K562 (cell line): ENCODE measurements around the gene SCNN1B. TPM values are rescaled to one million over a fixed set of nuclear protein-coding genes. Genes with fewer than 3 reads are reported as not detected.

Experiments used
- ATAC-seq: fragments of 200-7000 bp; cut with Tn5 transposase; 3 replicates; pipeline ENCODE4 v1.9.1; 2020; ENCODE audit warnings: moderate library complexity
- BruUV-seq: library from RNA; stranded (reverse); fragments of 400-500 nt; replicated peaks from 2 replicates; lab custom pipeline; 2021; lab: Mats Ljungman, UMichigan
- CTCF ChIA-PET: fragments of 300-600 bp; formaldehyde crosslinking; extraction: SDS; loops from one replicate; lab custom pipeline; 2021; ENCODE audit warnings: low intra/inter-chr PET ratio; lab: Yijun Ruan, JAX
- POLR2A ChIA-PET: fragments of 300-600, 350-650 bp; sonication (Branson Sonifier 250); formaldehyde crosslinking; extraction: SDS; loops from one replicate; lab custom pipeline; 2021; ENCODE audit warnings: antibody characterized with exemption, inconsistent platforms; lab: Yijun Ruan, JAX
- DNase-seq, 4 experiments: peaks; one replicate each; pipeline versions ENCODE4 v3.0.0 to v3.0.0-alpha.2; 2011 to 2018; ENCODE audit warnings: low spot score in 3 of 4, mixed read lengths in 3 of 4; ENCODE audit errors: extremely low read depth in 1 of 4
- FAIRE-seq: peaks from 2 replicates; lab custom pipeline; 2011; peaks lifted over from hg19 to GRCh38; lab: Jason Lieb, UNC
- H2AFZ ChIP-seq: 2 replicates; pipeline ENCODE4 v1.6.0; 2011; ENCODE audit warnings: low read depth, low read length, control low read depth, inconsistent platforms
- H3K27ac ChIP-seq: fragments of 200-600 bp; 3 replicates; pipeline ENCODE4 v1.8.0; 2011; ENCODE audit warnings: low read depth, mild to moderate bottlenecking, control low read depth, inconsistent platforms, low read length, moderate library complexity, mixed read lengths; ENCODE audit errors: extremely low read depth
- H3K27me3 ChIP-seq, 2 experiments: fragments of 300-600 bp in 1 of 2; 2 replicates in 1 of 2; 3 replicates in 1 of 2; pipeline versions ENCODE4 v1.6.0 to v1.8.0; 2011; ENCODE audit warnings: inconsistent platforms in 2 of 2, low read length in 2 of 2, mild to moderate bottlenecking in 1 of 2, mixed read lengths in 1 of 2, moderate library complexity in 1 of 2; ENCODE audit not compliant: control insufficient read depth in 2 of 2, insufficient read depth in 2 of 2
- H3K36me3 ChIP-seq: fragments of 300-600 bp; 3 replicates; pipeline ENCODE4 v1.8.0; 2011; ENCODE audit warnings: mild to moderate bottlenecking, low read length, inconsistent platforms; ENCODE audit not compliant: control insufficient read depth, insufficient read depth
- H3K4me1 ChIP-seq, 2 experiments: fragments of 200-600 bp in 1 of 2; replicated peaks in 1 of 2; 2 replicates in 1 of 2; 3 replicates in 1 of 2; pipeline versions ENCODE4 v1.5.1 to v1.8.0; 2011; ENCODE audit warnings: inconsistent platforms in 2 of 2, low read length in 2 of 2, mild to moderate bottlenecking in 1 of 2, mixed read lengths in 1 of 2, moderate library complexity in 1 of 2; ENCODE audit not compliant: control insufficient read depth in 2 of 2, insufficient read depth in 2 of 2
- H3K4me2 ChIP-seq: 2 replicates; pipeline ENCODE4 v1.6.1; 2011; ENCODE audit warnings: low read length, control low read depth, inconsistent platforms, mixed read lengths; ENCODE audit not compliant: insufficient read depth
- H3K4me3 ChIP-seq: fragments of 200-600 bp; sonication (generic), shearing (Covaris generic); 2 replicates; pipeline ENCODE4 v1.5.1; 2016; ENCODE audit warnings: control low read depth, inconsistent platforms
- H3K79me2 ChIP-seq: fragments of 200-600 bp; 3 replicates; pipeline ENCODE4 v1.8.0; 2011; ENCODE audit warnings: low read length, inconsistent platforms; ENCODE audit not compliant: control insufficient read depth, insufficient read depth
- H3K9ac ChIP-seq, 2 experiments: 2 replicates each; pipeline versions ENCODE4 v1.6.0 to v1.6.1; 2011; ENCODE audit warnings: low read depth in 2 of 2, low read length in 2 of 2, control low read depth in 1 of 2, inconsistent platforms in 1 of 2, mild to moderate bottlenecking in 1 of 2, mixed read lengths in 1 of 2; ENCODE audit not compliant: insufficient read depth in 1 of 2
- H3K9me1 ChIP-seq: one replicate; pipeline ENCODE4 v1.6.0; 2011; ENCODE audit warnings: inconsistent platforms, mild to moderate bottlenecking, low read length, moderate library complexity; ENCODE audit not compliant: control insufficient read depth, insufficient read depth
- H3K9me3 ChIP-seq: replicated peaks from 2 replicates; pipeline ENCODE4 v1.5.1; 2011; ENCODE audit warnings: low read depth, low read length, inconsistent platforms; ENCODE audit not compliant: control insufficient read depth, insufficient read depth
- H4K20me1 ChIP-seq: replicated peaks from 2 replicates; pipeline ENCODE4 v1.6.1; 2011; ENCODE audit warnings: low read length, inconsistent platforms, mixed read lengths; ENCODE audit not compliant: control insufficient read depth, insufficient read depth
- HOXB6 ChIP-seq: fragments of 250-450 bp; sonication (Bioruptor Pico); IDR thresholded peaks from 2 replicates; pipeline ENCODE4 v1.5.1; 2022; ENCODE audit warnings: mild to moderate bottlenecking, borderline replicate concordance
- HSF4 ChIP-seq: fragments of 250-450 bp; sonication (Bioruptor Pico); IDR thresholded peaks from 2 replicates; pipeline ENCODE4 v2.1.2; 2022; ENCODE audit warnings: mild to moderate bottlenecking, moderate library complexity, borderline replicate concordance
- PHF21A ChIP-seq: fragments of 450-650 bp; IDR thresholded peaks from 2 replicates; pipeline ENCODE4 v1.6.1; 2017; ENCODE audit warnings: low read depth, borderline replicate concordance
- SIX5 ChIP-seq, 2 experiments: IDR thresholded peaks; 2 replicates each; pipeline ENCODE4 v1.6.1; 2011; ENCODE audit warnings: low read length in 2 of 2, borderline replicate concordance in 1 of 2, low read depth in 1 of 2, mild to moderate bottlenecking in 1 of 2, moderate library complexity in 1 of 2; ENCODE audit not compliant: insufficient read depth in 1 of 2
- SMARCA5 ChIP-seq: fragments of 450-650 bp; IDR thresholded peaks from 2 replicates; pipeline ENCODE4 v1.6.1; 2016
- SOX6 ChIP-seq: fragments of 450-650 bp; IDR thresholded peaks from 2 replicates; pipeline ENCODE4 v1.6.1; 2014; ENCODE audit warnings: mild to moderate bottlenecking
- SRSF9 ChIP-seq: fragments of 200-400 bp; formaldehyde crosslinking; IDR thresholded peaks from 2 replicates; pipeline ENCODE4 v1.6.1; 2017; ENCODE audit warnings: low read depth, low read length, borderline replicate concordance
- ZBED1 ChIP-seq: IDR thresholded peaks from 2 replicates; pipeline ENCODE4 v1.6.1; 2014
- ZNF77 ChIP-seq: fragments of 250-450 bp; sonication (Bioruptor Pico); IDR thresholded peaks from 2 replicates; pipeline ENCODE4 v1.5.0; 2020
- WGBS: fragments of 100-300 bp; shearing (Covaris generic); methylation state at CpG from one replicate; pipeline ENCODE4 v1.1.6; 2016; ENCODE audit warnings: low coverage, mixed read lengths; ENCODE audit not compliant: insufficient coverage; ENCODE audit errors: missing lambda C conversion rate; 5-methylcytosine and 5-hydroxymethylcytosine counted together
- in situ Hi-C: fragments of 300-500 bp; cut with MboI; formaldehyde crosslinking; loops from 4 replicates; pipeline ENCODE4 v1.15.0; 2018; ENCODE audit warnings: inconsistent platforms, mixed read lengths
- intact Hi-C: fragments of 100-400 bp; cut with micrococcal nuclease; formaldehyde crosslinking; loops from 2 replicates; pipeline ENCODE4 v1.14.2; 2022
- polyA plus RNA-seq, 8 experiments: library from polyadenylated mRNA; depleted of rRNA in 4 of 8; stranded (reverse) in 5 of 8; unstranded in 3 of 8; fragments of >200 nt; fragmentation: Nextera tagmentation in 2 of 8; fragmentation: Illumina TruSeq in 1 of 8; extraction: Ambion mirVana in 2 of 8; extraction: Trizol in 1 of 8; gene quantifications; 2 replicates each; pipeline versions ENCODE4 v1.2.1 to v1.2.3, GENCODE V29; 2011 to 2014; ENCODE audit warnings: inconsistent platforms in 1 of 8, missing spikeins in 1 of 8
- total RNA-seq, 7 experiments: library from RNA; depleted of rRNA in 6 of 7; stranded (reverse); fragments of >200 nt in 6 of 7; fragmentation: Illumina TruSeq in 2 of 7; extraction: Trizol in 2 of 7; gene quantifications; 2 replicates each; pipeline versions ENCODE4 v1.2.1 to v1.2.3, GENCODE V29; 2011 to 2021; ENCODE audit warnings: low replicate concordance in 1 of 7
- TF ChIP-seq, protein P1 (sequence below), 2 experiments: fragments of 450-650 bp in 1 of 2; IDR thresholded peaks; 2 replicates each; pipeline ENCODE4 v1.6.1; 2011 to 2017; ENCODE audit warnings: low read depth in 2 of 2, antibody characterized with exemption in 1 of 2, borderline replicate concordance in 1 of 2, low read length in 1 of 2, mild to moderate bottlenecking in 1 of 2, mixed read lengths in 1 of 2; ENCODE audit not compliant: control insufficient read depth in 1 of 2
- TF ChIP-seq, protein P2 (sequence below): IDR thresholded peaks from 2 replicates; pipeline ENCODE4 v1.6.1; 2012; ENCODE audit warnings: low read depth, low read length, improper control_type of control experiment, borderline replicate concordance

SCNN1B gene
- total and polyA plus RNA-seq, 9 of the 15 experiments (the other 6 are each of a cell fraction or from before 2014, with no cell fraction given) = not detected

DNA sequence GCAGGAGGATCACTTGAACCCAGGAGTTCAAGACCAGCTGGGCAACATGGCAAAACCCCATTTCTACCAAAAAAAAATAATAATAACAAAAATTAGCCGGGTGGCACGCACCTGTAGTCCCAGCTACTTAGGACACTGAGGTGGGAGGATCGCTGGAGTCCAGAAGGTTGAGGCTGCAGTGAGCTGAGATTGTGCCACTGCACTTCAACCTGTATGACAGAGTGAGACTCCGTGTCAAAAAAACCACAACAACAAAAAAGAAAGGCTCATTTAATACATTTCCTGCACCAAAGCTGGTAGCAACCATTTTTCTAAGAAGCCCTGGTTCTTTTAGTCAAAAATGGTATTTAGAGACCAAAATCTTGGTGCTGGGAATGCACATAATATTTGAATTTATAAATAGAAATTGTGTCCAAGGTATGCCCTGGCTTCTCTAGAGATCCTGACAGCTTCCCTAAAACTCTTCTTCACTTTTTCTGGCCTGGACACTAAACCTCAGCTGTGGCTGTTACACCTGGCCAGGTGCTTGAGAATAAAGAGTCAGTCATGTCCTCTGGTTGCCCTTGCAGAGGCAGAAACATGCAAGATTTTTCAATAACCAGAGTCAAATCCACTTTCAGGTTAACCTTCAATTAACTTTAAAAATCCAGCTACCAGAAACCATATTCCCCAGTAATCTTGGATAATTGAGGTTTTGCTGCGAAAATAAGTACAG is 35.9 kb downstream of the SCNN1B start:
- Histone ChIP-seq H3K36me3 (no peaks in the 10 kb centered on the region), H3K9me1 (no peaks in the 10 kb centered on the region), H2AFZ (no peak overlapping the region), H3K9ac (no peak overlapping the region), H3K27me3 (peaks cover 7 to 19% of the 10 kb centered on the region in 2 experiments; a peak in 4 of 5 replicates), H3K9me3 (no peaks in the 10 kb centered on the region), H3K4me3 (no peak overlapping the region), H3K27ac (no peak overlapping the region), H3K4me1 (no peaks in the 10 kb centered on the region), H4K20me1 (no peaks in the 10 kb centered on the region), H3K4me2 (no peak overlapping the region), H3K79me2 (no peaks in the 10 kb centered on the region)
- FAIRE-seq (no peak), ATAC-seq (no peak), DNase-seq (no peak)
- no TSS peak for BruUV-seq
- POLR2A ChIA-PET = interaction anchor here (1.1 to 1.4 kb wide), 2 partner anchors 14 to 17 kb away, joined by 3 to 5 read pairs; no protein-coding TSS in a partner anchor
- TF ChIP-seq HSF4 (CRISPR knock-in tag) (no peak), HOXB6 (CRISPR knock-in tag) (no peak), PHF21A (no peak), SRSF9 (no peak)
- intact Hi-C loops = no loop called here
- CTCF ChIA-PET = no interaction called here
- in situ Hi-C loops = no loop called here
- 0% methylated on average over 5 of the region's 5 CpGs for WGBS

DNA sequence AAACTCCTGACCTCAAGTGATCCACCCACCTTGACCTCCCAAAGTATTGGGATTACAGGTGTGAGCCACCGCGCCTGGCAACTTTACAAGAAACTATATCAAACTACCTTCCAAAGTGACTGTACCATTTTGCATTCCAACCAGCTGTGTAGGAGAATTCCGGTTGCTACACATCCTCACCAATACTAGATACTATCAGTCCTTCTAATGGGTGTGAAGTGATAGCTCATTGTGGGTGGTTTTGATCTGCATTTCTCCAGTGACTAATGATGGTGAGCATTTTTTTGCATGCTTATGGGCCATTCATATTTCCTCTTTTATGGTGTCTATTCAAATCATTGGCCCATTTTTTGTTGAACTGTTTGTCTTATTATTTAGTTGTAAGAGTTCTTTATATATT is 37.7 kb downstream of the SCNN1B start:
- Histone ChIP-seq H3K36me3 (no peaks in the 10 kb centered on the region), H4K20me1 (no peaks in the 10 kb centered on the region), H3K4me3 (no peak overlapping the region), H3K9me1 (no peaks in the 10 kb centered on the region), H3K4me1 (no peaks in the 10 kb centered on the region), H2AFZ (no peak overlapping the region), H3K9me3 (no peaks in the 10 kb centered on the region), H3K4me2 (no peak overlapping the region), H3K79me2 (no peaks in the 10 kb centered on the region), H3K9ac (no peak overlapping the region), H3K27me3 (peaks cover 2 to 15% of the 10 kb centered on the region in 2 experiments; a peak in 4 of 5 replicates), H3K27ac (no peak overlapping the region)
- ChIA-PET POLR2A (no interaction called here), CTCF (no interaction called here)
- in situ Hi-C loops = no loop called here
- FAIRE-seq (no peak), DNase-seq (no peak), ATAC-seq (no peak)
- intact Hi-C loops = no loop called here
- WGBS = 3% methylated on average over 3 of the region's 3 CpGs
- BruUV-seq = no TSS peak
- TF ChIP-seq, protein P1, sequence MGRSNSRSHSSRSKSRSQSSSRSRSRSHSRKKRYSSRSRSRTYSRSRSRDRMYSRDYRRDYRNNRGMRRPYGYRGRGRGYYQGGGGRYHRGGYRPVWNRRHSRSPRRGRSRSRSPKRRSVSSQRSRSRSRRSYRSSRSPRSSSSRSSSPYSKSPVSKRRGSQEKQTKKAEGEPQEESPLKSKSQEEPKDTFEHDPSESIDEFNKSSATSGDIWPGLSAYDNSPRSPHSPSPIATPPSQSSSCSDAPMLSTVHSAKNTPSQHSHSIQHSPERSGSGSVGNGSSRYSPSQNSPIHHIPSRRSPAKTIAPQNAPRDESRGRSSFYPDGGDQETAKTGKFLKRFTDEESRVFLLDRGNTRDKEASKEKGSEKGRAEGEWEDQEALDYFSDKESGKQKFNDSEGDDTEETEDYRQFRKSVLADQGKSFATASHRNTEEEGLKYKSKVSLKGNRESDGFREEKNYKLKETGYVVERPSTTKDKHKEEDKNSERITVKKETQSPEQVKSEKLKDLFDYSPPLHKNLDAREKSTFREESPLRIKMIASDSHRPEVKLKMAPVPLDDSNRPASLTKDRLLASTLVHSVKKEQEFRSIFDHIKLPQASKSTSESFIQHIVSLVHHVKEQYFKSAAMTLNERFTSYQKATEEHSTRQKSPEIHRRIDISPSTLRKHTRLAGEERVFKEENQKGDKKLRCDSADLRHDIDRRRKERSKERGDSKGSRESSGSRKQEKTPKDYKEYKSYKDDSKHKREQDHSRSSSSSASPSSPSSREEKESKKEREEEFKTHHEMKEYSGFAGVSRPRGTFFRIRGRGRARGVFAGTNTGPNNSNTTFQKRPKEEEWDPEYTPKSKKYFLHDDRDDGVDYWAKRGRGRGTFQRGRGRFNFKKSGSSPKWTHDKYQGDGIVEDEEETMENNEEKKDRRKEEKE (IDR thresholded peaks at IDR 0.05; ENCODE audit: borderline replicate concordance in 1 of 2, control insufficient read depth in 1 of 2, low read depth in 2 of 2, low read length in 1 of 2) = no peak
- TF ChIP-seq ZNF77 = no peak
- no peak for TF ChIP-seq SOX6
- TF ChIP-seq, protein P2, sequence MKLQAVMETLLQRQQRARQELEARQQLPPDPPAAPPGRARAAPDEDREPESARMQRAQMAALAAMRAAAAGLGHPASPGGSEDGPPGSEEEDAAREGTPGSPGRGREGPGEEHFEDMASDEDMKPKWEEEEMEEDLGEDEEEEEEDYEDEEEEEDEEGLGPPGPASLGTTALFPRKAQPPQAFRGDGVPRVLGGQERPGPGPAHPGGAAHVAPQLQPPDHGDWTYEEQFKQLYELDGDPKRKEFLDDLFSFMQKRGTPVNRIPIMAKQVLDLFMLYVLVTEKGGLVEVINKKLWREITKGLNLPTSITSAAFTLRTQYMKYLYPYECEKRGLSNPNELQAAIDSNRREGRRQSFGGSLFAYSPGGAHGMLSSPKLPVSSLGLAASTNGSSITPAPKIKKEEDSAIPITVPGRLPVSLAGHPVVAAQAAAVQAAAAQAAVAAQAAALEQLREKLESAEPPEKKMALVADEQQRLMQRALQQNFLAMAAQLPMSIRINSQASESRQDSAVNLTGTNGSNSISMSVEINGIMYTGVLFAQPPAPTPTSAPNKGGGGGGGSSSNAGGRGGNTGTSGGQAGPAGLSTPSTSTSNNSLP = no peak
- no peak for TF ChIP-seq SIX5 (IDR thresholded peaks at IDR 0.05; ENCODE audit: borderline replicate concordance in 1 of 2, insufficient read depth in 1 of 2, low read depth in 1 of 2, low read length in 2 of 2)
- no peak for TF ChIP-seq ZBED1
- no peak for TF ChIP-seq SMARCA5
